K562 (cell line): ENCODE measurements around the gene ALDH1A2. TPM values are rescaled to one million over a fixed set of nuclear protein-coding genes. Genes with fewer than 3 reads are reported as not detected.

Source experiments
- ARHGAP35 ChIP-seq: fragments of 450-650 bp; IDR thresholded peaks from 2 replicates; pipeline ENCODE4 v1.6.1; 2018; ENCODE audit not compliant: partially characterized antibody
- BRD4 ChIP-seq: fragments of 200-600 bp; sonication (generic); IDR thresholded peaks from 2 replicates; pipeline ENCODE4 v1.6.1; 2017; ENCODE audit warnings: inconsistent platforms
- DDX20 ChIP-seq: fragments of 450-650 bp; IDR thresholded peaks from 2 replicates; pipeline ENCODE4 v1.6.1; 2016; ENCODE audit warnings: missing genetic modification characterization, low read depth, mild to moderate bottlenecking, missing compliant biosample characterization, moderate library complexity
- ELF4 ChIP-seq: fragments of 450-650 bp; formaldehyde crosslinking; IDR thresholded peaks from 2 replicates; pipeline ENCODE4 v1.4.0; 2022; ENCODE audit warnings: missing genetic modification characterization
- FOXJ3 ChIP-seq: sonication (generic); formaldehyde crosslinking; IDR thresholded peaks from 2 replicates; pipeline ENCODE4 v1.4.0; 2020; ENCODE audit warnings: mild to moderate bottlenecking, missing genetic modification reagents
- GATA2 ChIP-seq: sonication (generic); formaldehyde crosslinking; IDR thresholded peaks from 2 replicates; pipeline ENCODE4 v1.4.0; 2020; ENCODE audit warnings: mild to moderate bottlenecking, missing genetic modification reagents
- KDM4B ChIP-seq, 2 experiments: fragments of 450-650 bp in 1 of 2; sonication (generic) in 1 of 2; IDR thresholded peaks; 2 replicates each; pipeline ENCODE4 v1.6.1; 2016 to 2017; ENCODE audit warnings: borderline replicate concordance in 2 of 2, antibody characterized with exemption in 1 of 2, low read depth in 1 of 2, mild to moderate bottlenecking in 1 of 2
- NFRKB ChIP-seq: fragments of 450-650 bp; IDR thresholded peaks from 2 replicates; pipeline ENCODE4 v1.6.1; 2016; ENCODE audit warnings: low read depth
- NUFIP1 ChIP-seq: fragments of 450-650 bp; IDR thresholded peaks from 2 replicates; pipeline ENCODE4 v1.6.1; 2018; ENCODE audit not compliant: partially characterized antibody
- POLR2AphosphoS2 ChIP-seq: IDR thresholded peaks from 2 replicates; pipeline ENCODE4 v1.6.1; 2012; ENCODE audit warnings: low read length, improper control_type of control experiment
- RCOR1 ChIP-seq, 2 experiments: IDR thresholded peaks; 2 replicates each; pipeline ENCODE4 v1.6.1; 2012; ENCODE audit warnings: low read depth in 2 of 2, low read length in 2 of 2, borderline replicate concordance in 1 of 2, improper control_type of control experiment in 1 of 2
- polyA plus RNA-seq, 8 experiments: library from polyadenylated mRNA; depleted of rRNA in 4 of 8; stranded (reverse) in 5 of 8; unstranded in 3 of 8; fragments of >200 nt; fragmentation: Nextera tagmentation in 2 of 8; fragmentation: Illumina TruSeq in 1 of 8; extraction: Ambion mirVana in 2 of 8; extraction: Trizol in 1 of 8; gene quantifications; 2 replicates each; pipeline versions ENCODE4 v1.2.1 to v1.2.3, GENCODE V29; 2011 to 2014; ENCODE audit warnings: inconsistent platforms in 1 of 8, missing spikeins in 1 of 8
- total RNA-seq, 7 experiments: library from RNA; depleted of rRNA in 6 of 7; stranded (reverse); fragments of >200 nt in 6 of 7; fragmentation: Illumina TruSeq in 2 of 7; extraction: Trizol in 2 of 7; gene quantifications; 2 replicates each; pipeline versions ENCODE4 v1.2.1 to v1.2.3, GENCODE V29; 2011 to 2021; ENCODE audit warnings: low replicate concordance in 1 of 7
- TF ChIP-seq, protein P1 (sequence below), 2 experiments: fragments of 450-650 bp in 1 of 2; sonication (generic) in 1 of 2; formaldehyde crosslinking in 1 of 2; IDR thresholded peaks; 2 replicates each; pipeline versions ENCODE4 v1.7.1 to v1.9.0; 2016 to 2022; ENCODE audit warnings: inconsistent platforms in 1 of 2, mild to moderate bottlenecking in 1 of 2, missing genetic modification reagents in 1 of 2
- TF ChIP-seq, protein P2 (sequence below), 2 experiments: fragments of 450-650 bp in 1 of 2; IDR thresholded peaks; 2 replicates each; pipeline ENCODE4 v1.6.1; 2011 to 2017; ENCODE audit warnings: low read depth in 2 of 2, antibody characterized with exemption in 1 of 2, borderline replicate concordance in 1 of 2, low read length in 1 of 2, mild to moderate bottlenecking in 1 of 2, mixed read lengths in 1 of 2; ENCODE audit not compliant: control insufficient read depth in 1 of 2

ALDH1A2 gene
- total and polyA plus RNA-seq, 9 of the 15 experiments (the other 6 are each of a cell fraction or from before 2014, with no cell fraction given) = 115 to 393 (median 333) TPM

DNA sequence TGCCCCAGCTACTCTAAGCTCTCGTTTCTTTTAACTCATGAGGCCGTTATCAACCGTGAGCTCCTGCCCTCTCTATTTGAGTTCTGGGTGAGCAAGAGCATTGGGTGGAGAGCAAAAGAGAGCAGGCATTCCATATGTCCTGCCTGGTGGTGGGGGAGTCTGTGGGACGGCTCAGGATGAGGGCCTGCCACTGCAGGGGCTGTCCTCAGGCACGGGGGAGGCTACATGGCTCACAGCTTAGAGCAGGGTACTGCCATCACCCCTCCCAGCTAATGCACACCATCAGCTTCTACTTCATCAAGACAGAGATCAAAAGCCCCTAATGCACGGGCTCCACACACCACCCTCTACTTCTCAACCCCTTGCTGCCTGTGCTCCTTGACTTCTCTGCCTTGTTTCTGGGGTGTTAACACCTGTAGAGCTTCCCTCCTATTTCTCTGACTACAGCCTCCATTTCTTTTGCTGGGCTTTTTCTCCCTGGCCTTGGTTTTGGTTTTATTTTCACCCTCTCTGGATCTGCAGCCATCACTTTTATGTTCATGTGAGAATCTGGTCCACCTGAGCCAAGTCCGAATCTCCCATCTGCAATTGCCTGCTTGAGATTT lies 114.1 kb downstream of the ALDH1A2 start (continued):
- TF ChIP-seq, protein P1, sequence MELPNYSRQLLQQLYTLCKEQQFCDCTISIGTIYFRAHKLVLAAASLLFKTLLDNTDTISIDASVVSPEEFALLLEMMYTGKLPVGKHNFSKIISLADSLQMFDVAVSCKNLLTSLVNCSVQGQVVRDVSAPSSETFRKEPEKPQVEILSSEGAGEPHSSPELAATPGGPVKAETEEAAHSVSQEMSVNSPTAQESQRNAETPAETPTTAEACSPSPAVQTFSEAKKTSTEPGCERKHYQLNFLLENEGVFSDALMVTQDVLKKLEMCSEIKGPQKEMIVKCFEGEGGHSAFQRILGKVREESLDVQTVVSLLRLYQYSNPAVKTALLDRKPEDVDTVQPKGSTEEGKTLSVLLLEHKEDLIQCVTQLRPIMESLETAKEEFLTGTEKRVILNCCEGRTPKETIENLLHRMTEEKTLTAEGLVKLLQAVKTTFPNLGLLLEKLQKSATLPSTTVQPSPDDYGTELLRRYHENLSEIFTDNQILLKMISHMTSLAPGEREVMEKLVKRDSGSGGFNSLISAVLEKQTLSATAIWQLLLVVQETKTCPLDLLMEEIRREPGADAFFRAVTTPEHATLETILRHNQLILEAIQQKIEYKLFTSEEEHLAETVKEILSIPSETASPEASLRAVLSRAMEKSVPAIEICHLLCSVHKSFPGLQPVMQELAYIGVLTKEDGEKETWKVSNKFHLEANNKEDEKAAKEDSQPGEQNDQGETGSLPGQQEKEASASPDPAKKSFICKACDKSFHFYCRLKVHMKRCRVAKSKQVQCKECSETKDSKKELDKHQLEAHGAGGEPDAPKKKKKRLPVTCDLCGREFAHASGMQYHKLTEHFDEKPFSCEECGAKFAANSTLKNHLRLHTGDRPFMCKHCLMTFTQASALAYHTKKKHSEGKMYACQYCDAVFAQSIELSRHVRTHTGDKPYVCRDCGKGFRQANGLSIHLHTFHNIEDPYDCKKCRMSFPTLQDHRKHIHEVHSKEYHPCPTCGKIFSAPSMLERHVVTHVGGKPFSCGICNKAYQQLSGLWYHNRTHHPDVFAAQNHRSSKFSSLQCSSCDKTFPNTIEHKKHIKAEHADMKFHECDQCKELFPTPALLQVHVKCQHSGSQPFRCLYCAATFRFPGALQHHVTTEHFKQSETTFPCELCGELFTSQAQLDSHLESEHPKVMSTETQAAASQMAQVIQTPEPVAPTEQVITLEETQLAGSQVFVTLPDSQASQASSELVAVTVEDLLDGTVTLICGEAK (IDR thresholded peaks at IDR 0.05) = no peak
- TF ChIP-seq, protein P1 (CRISPR knock-in tag; IDR thresholded peaks at IDR 0.05) = no peak
- TF ChIP-seq ELF4 (CRISPR knock-in tag) (0 out of 2 replicates have a peak, but pooled peaks have one; percentile 18), ARHGAP35 (no peak), RCOR1 (IDR thresholded peaks at IDR 0.05; ENCODE audit: borderline replicate concordance in 1 of 2, low read depth in 2 of 2, low read length in 2 of 2) (no peak), KDM4B (IDR thresholded peaks at IDR 0.05; ENCODE audit: borderline replicate concordance in 2 of 2, low read depth in 1 of 2) (no peak), NFRKB (no peak), DDX20 (tag) (0 out of 2 replicates have a peak, but pooled peaks have one; percentile 22), NUFIP1 (no peak), GATA2 (CRISPR knock-in tag) (no peak), POLR2AphosphoS2 (no peak), FOXJ3 (no peak), BRD4 (no peak)
- TF ChIP-seq, protein P2, sequence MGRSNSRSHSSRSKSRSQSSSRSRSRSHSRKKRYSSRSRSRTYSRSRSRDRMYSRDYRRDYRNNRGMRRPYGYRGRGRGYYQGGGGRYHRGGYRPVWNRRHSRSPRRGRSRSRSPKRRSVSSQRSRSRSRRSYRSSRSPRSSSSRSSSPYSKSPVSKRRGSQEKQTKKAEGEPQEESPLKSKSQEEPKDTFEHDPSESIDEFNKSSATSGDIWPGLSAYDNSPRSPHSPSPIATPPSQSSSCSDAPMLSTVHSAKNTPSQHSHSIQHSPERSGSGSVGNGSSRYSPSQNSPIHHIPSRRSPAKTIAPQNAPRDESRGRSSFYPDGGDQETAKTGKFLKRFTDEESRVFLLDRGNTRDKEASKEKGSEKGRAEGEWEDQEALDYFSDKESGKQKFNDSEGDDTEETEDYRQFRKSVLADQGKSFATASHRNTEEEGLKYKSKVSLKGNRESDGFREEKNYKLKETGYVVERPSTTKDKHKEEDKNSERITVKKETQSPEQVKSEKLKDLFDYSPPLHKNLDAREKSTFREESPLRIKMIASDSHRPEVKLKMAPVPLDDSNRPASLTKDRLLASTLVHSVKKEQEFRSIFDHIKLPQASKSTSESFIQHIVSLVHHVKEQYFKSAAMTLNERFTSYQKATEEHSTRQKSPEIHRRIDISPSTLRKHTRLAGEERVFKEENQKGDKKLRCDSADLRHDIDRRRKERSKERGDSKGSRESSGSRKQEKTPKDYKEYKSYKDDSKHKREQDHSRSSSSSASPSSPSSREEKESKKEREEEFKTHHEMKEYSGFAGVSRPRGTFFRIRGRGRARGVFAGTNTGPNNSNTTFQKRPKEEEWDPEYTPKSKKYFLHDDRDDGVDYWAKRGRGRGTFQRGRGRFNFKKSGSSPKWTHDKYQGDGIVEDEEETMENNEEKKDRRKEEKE (IDR thresholded peaks at IDR 0.05; ENCODE audit: borderline replicate concordance in 1 of 2, control insufficient read depth in 1 of 2, low read depth in 2 of 2, low read length in 1 of 2) = no peak
